GM18873 (cell line): ENCODE results near the gene HOXB8.

Experiments
- ATAC-seq: cut with Tn5 transposase; IDR thresholded peaks from one replicate; pipeline ENCODE4 v1.9.1; 2021; ENCODE audit warnings: mild to moderate bottlenecking, moderate library complexity, moderate number of reproducible peaks; ENCODE audit not compliant: unreplicated experiment, low FRiP score

HOXB8 gene

GRCh38 chr17:48615047-48615962, at the start of gene HOXB8:
HOXB8 (minus strand) TSS chr17:48615292; CDS start chr17:48614704, 588 bp downstream.
- ATAC-seq = no peak

- no peak for ATAC-seq
Measured at GRCh38 chr17:48663134-48663924, 48.2 kb upstream of the HOXB8 start.

- ATAC-seq = no peak
Measured at GRCh38 chr17:48655913-48656312, 40.8 kb upstream of the HOXB8 start.

- ATAC-seq = no peak
Measured at GRCh38 chr17:48649741-48650140, 34.6 kb upstream of the HOXB8 start.

- ATAC-seq = no peak
Measured at GRCh38 chr17:48647963-48648245, 32.8 kb upstream of the HOXB8 start.

- ATAC-seq = no peak
Measured at GRCh38 chr17:48647103-48647962, 32.2 kb upstream of the HOXB8 start.

GRCh38 chr17:48646183-48647102, 31.4 kb upstream of the HOXB8 start:
- no peak for ATAC-seq

- no peak for ATAC-seq
Measured at GRCh38 chr17:48645639-48646182, 30.6 kb upstream of the HOXB8 start.

GRCh38 chr17:48644910-48645557, 29.9 kb upstream of the HOXB8 start:
- ATAC-seq = no peak

- ATAC-seq = no peak
Measured at GRCh38 chr17:48644159-48644558, 29.1 kb upstream of the HOXB8 start.

GRCh38 chr17:48643697-48644012, 28.6 kb upstream of the HOXB8 start:
- no peak for ATAC-seq

- ATAC-seq = no peak
Measured at GRCh38 chr17:48642843-48643696, 28.0 kb upstream of the HOXB8 start.

- ATAC-seq = no peak
Measured at GRCh38 chr17:48642059-48642842, 27.2 kb upstream of the HOXB8 start.

- ATAC-seq = no peak
Measured at GRCh38 chr17:48641541-48642058, 26.5 kb upstream of the HOXB8 start.

- ATAC-seq = no peak
Measured at GRCh38 chr17:48640858-48641180, 25.7 kb upstream of the HOXB8 start.

GRCh38 chr17:48639982-48640857, 25.1 kb upstream of the HOXB8 start:
- ATAC-seq = no peak
